NCI-H2107 treated with DMSO at 0.1 percent for 48 hours (cell line): ENCODE results near the gene CROCC.

Source experiments
- DNase-seq: peaks from one replicate; lab custom pipeline; 2025; ENCODE audit not compliant: unreplicated experiment; lab: John Stamatoyannopoulos, UW

CROCC gene

DNA sequence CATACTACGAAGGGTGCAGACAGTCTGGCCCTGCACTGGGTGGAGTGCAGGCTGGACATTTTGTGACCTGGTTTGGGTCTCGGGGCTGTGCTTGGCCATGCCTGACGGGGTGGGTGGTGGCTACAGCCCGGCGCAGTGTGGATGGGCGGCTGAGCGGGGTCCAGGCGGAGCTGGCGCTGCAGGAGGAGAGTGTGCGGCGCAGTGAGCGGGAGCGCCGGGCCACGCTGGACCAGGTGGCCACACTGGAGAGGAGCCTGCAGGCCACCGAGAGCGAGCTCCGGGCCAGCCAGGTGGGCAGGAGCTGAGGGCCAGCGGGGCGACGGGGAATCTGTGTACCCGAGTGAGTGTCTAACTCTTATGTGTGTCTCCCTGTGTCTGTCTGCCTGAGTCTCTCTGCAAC is 44.6 kb downstream of the CROCC start:
- DNase-seq, result no peak

- no peak for DNase-seq
These were observed 45.4 kb downstream of the CROCC start for GRCh38 chr1:16967095-16967575.

DNA sequence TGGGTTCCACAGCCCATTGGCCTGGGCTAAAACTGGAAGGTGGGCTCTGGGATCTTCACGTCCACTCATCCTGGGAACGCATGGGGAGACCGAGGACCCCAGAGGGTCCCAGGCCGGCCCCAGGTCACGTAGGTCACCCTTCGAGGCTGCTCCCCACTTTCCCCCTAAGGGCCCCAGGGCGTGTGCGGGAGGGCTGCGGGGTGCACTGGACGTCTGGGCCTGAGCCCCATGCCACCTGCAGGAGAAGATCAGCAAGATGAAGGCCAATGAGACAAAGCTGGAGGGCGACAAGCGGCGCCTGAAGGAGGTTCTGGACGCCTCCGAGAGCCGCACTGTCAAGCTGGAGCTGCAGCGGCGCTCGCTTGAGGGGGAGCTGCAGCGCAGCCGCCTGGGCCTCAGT is 46.2 kb downstream of the CROCC start:
- no peak for DNase-seq

- no peak for DNase-seq
These were observed 46.6 kb downstream of the CROCC start for GRCh38 chr1:16968372-16968771.

- DNase-seq, result no peak
These were observed 47.4 kb downstream of the CROCC start for GRCh38 chr1:16969057-16969611.

- no peak for DNase-seq
These were observed 47.9 kb downstream of the CROCC start for GRCh38 chr1:16969651-16970050.

DNA sequence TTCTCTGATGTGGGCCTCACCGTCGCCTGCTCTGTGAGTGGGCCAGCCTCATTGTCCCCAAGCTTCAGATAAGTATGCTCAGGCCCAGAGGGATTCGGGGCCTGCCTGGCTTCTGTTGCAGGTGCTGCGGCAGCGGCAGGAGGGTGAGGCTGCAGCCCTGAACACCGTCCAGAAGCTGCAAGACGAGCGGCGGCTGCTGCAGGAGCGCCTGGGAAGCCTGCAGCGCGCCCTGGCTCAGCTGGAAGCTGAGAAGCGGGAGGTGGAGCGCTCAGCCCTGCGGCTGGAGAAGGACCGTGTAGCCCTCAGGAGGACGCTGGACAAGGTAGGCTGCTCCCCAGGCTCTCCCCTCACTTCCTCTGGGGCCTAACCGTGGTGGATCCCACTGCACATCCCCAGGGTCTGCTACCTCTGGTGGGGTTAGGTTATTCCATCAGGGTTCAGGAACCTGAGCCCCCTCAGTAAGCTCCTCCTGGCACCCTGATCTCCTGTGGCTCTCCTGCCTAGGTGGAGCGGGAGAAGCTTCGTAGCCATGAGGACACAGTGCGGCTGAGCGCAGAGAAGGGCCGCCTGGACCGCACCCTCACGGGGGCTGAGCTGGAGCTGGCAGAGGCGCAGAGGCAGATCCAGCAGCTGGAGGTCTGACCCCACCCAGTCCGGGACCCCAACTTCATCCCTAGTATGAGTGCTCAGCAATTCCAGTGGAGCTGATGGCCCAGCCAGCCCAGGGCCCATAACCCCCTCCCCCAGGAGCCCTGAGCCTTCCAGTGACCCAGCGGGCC is 48.6 kb downstream of the CROCC start:
- no peak for DNase-seq

- DNase-seq, result peak; percentile 50
These were observed 49.8 kb downstream of the CROCC start for GRCh38 chr1:16971341-16972188.

- DNase-seq, result no peak
These were observed 50.6 kb downstream of the CROCC start for GRCh38 chr1:16972189-16972895.

DNA sequence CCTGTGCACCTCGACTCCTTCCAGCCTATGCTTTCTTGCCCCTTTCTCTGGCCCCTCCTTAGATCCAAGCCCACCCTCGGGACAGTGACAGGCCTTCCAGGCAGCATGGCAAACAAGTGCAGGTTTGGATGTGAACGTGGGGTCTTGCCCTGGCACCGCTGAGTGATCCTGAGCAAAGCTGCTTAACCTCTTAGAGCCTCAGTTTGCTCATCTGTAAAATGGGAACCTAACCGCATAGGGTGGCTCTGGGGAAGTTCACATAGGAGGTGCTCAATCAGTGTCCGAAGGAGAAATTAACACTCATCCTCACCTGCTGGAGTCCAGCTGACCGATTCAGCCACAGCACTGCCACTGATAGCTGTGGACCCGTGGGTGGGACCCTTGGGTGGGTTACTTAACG is 51.5 kb downstream of the CROCC start:
- no peak for DNase-seq

DNA sequence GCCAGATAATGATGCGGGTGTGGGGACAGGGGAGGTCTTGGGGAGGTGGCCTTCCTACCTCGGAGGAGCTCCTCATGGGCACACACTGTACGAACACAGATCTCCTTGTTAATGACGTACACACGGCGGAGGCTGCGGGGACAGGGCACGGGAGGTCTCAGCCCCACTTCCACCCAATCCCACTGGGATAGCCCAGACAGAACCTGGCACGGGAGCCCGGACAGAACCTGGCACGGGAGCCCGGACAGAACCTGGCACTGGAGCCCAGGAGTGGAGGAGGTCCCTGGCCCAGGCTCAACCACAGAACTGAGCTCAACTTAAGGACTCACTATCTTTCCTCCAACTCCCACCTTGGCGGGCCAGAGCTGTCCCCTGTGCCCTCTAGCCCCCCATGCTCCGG is 53.5 kb downstream of the CROCC start:
- DNase-seq, result no peak

- no peak for DNase-seq
These were observed 54.1 kb downstream of the CROCC start for GRCh38 chr1:16975838-16976237.

DNA sequence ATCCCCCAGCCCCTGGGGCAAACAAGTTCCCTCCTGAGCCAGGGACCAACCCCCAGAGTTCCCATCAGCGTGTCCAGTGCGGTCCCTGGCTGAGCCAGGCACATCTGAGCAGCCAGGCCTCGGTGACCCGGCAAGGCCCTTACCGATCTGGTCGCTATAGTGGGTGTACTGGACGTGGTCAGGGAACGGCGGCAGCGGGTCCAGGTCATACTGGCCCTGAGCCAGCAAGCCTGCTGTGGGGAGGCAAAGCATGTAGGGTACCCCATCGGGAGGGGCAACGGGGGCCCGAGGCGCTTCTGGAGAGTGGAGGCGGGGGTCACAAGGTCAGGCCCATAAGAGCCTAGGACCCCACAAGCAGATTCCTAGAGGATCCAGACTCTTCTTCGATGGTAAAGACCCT is 55.2 kb downstream of the CROCC start:
- no peak for DNase-seq

- no peak for DNase-seq
These were observed 55.6 kb downstream of the CROCC start for GRCh38 chr1:16977377-16977776.

- DNase-seq, result no peak
These were observed 56.4 kb downstream of the CROCC start for GRCh38 chr1:16978139-16978538.

- DNase-seq, result no peak
These were observed 57.1 kb downstream of the CROCC start for GRCh38 chr1:16978567-16979474.

- DNase-seq, result no peak
These were observed 58.0 kb downstream of the CROCC start for GRCh38 chr1:16979475-16980327.

- DNase-seq, result no peak
These were observed 58.9 kb downstream of the CROCC start, which contains the start of gene MFAP2 for GRCh38 chr1:16980473-16981268. TSS of gene MFAP2 (minus strand) at chr1:16980620. CDS start at chr1:16978273, 2,347 bp downstream.
